SK-N-MC (cell line): ENCODE measurements around the gene ARL5A.

ENCODE experiments used
- EZH2 ChIP-seq: fragments of 200-600 bp; sonication (generic); IDR thresholded peaks from one replicate; pipeline ENCODE4 v1.6.1; 2017; ENCODE audit warnings: antibody characterized with exemption
- POLR2AphosphoS5 ChIP-seq: IDR thresholded peaks from 2 replicates; pipeline ENCODE4 v1.6.1; 2012; ENCODE audit warnings: mild to moderate bottlenecking, low read depth, low read length, borderline replicate concordance

DNA sequence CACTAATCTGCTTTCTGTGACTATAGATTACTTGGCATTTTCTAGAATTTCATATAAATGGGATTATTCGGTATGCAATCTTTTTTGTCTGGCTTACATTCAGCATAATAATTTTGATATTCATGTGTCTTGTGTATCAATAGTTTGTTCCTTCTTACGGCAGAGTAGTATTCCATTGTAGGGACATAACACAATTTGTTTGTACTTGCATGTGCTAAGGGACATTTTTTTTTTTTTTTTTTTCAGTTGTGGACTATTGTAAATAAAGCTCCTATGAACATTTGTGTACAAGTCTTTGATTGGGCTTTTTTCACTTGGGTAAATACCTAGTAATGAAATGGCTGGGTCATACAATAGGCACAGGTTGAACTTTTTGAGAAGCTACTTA, 45.1 kb downstream of the ARL5A start:
- TF ChIP-seq EZH2 (no peak), POLR2AphosphoS5 (no peak)
